Activated T-helper 1 cell treated with Interleukin-2 at 50 U/mL for 16 hours (primary cell): ENCODE results near the gene SLC7A4.

Experiments used
- DNase-seq: peaks from one replicate; pipeline ENCODE4 v3.0.0-alpha.2; 2020; ENCODE audit warnings: low read depth

The SLC7A4 gene

DNA sequence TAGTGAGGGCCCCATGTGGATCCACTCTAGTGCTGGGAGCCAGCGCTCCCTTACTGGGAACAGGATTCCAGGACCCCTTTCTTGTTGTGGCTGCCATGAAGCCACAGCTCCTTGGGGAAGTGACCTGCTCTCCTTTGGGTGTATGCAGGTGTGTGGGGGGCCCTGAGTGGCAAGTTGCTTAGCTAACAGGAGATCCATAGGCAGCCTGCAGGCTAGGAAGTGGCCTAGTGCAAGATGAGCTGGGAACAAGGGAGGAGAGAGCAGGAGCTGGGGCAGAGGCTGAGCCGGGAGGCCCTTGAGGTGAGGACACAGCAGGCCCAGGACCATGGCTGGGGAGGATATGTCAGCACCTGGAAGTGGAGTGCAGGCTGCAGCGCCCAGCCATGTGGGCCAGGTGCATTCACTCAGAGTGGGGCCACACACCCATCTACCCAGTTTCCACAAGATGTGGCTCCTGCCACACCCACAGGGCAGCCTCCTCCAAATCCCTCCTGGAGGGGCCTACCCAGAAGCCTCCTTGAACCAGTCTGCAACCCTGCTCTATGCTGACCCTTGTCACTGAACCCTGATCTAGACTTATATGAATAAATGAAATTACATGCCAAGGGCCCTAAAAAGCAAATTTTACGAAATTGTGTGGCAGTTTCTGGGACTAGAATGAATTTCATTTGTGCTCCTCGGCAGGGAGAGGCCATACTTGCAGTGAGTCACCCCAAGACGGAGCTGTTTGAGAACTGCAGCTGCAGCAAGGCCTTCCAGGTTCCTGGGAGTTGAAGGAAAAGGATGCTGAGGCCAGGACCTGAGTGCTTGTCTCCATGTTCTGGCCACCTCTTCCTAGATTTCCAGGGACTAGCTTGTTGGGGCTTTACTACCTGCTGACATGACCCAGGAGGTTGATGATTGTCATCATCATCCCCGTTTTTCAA is 33.7 kb downstream of the SLC7A4 start:
- no peak for DNase-seq

DNA sequence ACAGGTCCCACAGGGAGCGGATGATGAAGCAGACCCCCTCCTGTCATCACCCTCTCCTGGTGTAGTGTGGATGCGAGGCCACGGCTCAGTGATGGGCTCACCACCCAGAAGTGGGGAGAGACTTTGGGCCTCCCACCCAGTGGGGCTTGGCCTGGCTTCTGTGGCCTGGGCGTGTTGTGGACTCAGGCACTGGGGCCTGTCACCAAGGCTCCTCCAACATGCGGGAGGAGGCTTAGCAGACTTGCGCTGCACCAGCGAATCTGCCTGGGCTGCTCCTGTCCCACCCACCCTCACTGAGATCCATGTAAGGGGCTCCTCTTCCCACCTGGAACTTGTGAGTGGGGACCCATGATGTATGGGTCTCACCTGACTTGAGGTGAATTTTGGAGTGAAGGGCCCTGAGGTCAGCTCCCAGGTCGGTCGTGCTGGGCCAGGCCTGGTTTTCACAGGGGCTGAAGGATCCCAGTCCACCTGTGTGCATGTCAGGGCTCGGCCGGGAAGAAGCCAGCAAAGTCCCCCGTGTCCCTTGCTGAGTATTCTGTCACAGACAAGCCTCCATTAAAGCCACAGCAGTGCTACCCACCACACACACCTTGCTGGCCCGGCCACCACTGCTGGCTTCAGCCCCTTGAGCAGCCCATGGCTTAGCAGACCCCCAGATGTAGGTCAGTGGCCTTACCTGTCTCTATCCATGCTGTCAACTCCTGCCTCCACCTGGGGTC is 34.7 kb downstream of the SLC7A4 start:
- no peak for DNase-seq

DNA sequence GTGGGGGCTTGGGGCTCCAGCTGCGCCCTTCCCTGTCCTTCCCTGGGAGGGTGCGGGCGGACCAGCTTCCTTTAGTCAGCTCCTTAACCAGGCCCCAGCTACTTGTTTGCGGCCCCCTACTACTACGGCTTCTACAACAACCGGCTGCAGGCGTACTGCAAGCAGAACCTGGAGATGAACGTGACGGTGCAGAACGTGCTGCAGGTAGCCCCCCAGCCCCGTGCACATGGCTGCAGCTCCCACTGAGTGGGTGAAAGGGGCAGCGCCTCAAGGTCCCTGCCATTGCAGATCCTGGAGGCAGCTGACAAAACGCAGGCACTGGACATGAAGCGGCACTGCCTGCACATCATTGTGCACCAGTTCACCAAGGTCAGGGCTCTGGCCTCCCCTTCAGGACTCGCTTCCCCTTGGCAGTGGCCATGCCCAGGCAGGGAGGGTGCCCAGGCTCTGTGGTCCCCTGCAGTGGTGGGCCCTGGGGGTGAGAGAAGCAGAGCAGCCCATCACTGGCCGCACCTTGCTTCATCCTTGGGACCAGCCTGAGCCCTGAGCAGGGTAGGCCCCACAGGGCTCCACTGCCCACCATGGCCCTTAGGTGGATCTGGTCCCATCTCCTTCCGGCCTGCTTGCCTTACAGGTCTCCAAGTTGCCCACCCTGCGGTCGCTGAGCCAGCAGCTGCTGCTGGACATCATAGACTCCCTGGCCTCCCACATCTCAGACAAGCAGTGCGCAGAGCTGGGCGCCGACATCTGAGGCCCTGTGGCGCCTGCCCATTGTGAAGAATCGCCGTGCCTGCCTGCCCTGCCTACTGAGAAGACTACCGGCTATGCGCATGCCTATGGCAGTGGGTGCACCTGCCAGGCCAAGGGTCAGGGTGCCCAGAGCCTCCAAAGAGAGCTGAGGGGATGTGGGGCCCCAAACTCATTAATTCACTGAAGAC is 35.5 kb downstream of the SLC7A4 start:
- no peak for DNase-seq

DNA sequence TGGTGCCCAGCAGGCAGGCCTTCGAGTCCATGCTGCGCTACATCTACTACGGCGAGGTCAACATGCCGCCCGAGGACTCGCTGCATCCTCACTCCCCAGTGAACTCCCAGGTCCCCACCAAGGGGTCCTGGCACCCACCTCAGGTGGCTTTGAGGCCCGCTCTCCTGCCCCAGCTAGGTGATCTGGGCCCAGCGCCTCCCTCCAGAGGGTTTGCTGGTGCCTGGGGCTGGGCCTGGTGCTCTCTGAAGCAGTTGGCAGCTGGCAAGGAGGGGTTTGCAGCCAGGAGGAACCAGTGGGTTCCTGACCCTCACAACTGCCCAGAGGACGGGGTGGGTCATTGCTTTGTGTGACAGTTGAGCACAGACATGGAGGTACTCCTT is 36.3 kb downstream of the SLC7A4 start:
- DNase-seq = no peak

- DNase-seq = no peak
Measured at GRCh38 chr22:20995329-20996030, 36.9 kb downstream of the SLC7A4 start.

DNA sequence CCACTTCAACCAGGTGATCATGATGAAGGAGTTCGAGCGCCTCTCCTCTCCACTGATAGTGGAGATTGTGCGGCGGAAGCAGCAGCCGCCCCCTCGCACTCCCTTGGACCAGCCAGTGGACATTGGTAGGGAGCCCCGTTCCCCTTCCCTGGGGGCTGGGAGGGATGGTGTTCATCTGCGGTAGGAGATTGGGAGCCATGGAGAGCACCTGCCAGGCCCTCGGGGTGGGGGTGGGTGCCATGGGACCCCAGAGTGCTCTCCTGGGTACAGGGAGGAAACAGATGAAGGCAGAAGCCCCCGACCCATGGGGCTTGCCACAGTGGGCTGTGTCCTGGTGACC is 37.5 kb downstream of the SLC7A4 start:
- no peak for DNase-seq

DNA sequence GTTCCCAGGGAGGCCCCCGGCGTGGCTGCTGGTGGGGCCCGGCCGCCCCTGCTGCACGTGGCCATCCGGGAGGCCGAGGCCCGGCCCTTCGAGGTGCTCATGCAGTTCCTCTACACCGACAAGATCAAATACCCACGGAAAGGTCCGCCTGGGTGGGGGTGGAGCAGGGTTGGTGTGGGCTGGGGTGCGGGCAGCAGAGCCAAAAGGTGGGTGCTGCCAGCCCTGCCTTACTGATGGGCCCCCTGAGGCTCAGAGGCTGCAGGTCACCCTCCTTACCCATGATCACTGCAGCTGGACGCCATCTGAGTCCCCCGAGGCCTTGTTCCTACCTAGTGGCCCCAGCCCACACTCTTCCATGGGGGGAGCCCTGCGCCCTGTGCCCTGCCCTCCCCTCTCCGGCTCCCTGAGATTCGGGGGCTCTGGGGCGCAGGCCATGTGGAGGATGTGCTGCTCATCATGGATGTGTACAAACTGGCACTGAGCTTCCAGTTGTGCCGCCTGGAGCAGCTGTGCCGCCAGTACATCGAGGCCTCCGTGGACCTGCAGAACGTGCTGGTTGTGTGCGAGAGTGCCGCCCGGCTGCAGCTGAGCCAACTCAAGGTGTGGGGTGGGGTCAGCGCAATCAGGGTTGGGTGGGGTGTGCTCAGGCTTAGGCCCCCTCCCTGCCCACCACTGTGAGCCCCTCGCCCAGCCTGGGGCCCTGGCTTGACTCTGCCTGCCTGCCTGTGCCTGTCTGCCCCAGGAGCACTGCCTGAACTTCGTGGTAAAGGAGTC is 38.0 kb downstream of the SLC7A4 start:
- DNase-seq = no peak

- DNase-seq = no peak
Measured at GRCh38 chr22:20993304-20994127, 38.8 kb downstream of the SLC7A4 start.

GRCh38 chr22:20992456-20993303 is 39.7 kb downstream of the SLC7A4 start:
- no peak for DNase-seq

- no peak for DNase-seq
Measured at GRCh38 chr22:20992056-20992442, 40.3 kb downstream of the SLC7A4 start.

DNA sequence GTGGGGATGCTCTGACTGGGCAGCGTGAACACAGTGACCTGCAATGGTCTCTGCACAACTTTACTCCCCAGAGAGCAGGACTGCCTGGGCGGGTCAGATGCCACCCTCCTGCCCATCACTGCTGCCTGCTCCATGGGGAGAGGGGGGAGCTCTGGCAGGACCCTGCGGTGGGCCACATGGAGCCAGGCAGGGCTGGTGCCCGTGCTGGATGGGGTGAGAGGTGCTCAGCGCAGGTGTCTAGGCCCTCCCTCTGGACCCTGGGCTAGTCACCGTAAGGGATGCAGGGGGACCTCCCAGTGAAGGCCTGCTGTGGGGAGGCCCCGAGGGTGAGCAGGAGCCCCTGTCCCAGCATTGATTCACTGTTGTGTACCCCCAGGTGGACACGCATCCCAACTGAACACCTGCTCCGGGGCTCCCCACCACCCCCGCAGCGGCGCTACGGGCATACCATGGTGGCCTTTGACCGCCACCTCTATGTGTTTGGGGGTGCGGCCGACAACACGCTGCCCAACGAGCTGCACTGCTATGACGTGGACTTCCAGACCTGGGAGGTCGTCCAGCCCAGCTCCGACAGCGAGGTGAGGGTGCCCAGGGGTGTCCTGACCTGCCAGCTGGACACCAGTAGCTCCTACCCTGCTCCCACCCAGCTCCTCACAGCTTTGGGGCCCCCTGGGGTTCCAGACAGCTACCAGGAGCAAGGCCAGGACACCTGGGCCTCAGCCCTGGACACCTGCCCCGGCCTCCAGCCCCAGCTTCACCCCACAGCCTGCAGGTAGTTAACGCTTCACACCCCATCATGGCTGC is 40.9 kb downstream of the SLC7A4 start:
- DNase-seq = no peak

DNA sequence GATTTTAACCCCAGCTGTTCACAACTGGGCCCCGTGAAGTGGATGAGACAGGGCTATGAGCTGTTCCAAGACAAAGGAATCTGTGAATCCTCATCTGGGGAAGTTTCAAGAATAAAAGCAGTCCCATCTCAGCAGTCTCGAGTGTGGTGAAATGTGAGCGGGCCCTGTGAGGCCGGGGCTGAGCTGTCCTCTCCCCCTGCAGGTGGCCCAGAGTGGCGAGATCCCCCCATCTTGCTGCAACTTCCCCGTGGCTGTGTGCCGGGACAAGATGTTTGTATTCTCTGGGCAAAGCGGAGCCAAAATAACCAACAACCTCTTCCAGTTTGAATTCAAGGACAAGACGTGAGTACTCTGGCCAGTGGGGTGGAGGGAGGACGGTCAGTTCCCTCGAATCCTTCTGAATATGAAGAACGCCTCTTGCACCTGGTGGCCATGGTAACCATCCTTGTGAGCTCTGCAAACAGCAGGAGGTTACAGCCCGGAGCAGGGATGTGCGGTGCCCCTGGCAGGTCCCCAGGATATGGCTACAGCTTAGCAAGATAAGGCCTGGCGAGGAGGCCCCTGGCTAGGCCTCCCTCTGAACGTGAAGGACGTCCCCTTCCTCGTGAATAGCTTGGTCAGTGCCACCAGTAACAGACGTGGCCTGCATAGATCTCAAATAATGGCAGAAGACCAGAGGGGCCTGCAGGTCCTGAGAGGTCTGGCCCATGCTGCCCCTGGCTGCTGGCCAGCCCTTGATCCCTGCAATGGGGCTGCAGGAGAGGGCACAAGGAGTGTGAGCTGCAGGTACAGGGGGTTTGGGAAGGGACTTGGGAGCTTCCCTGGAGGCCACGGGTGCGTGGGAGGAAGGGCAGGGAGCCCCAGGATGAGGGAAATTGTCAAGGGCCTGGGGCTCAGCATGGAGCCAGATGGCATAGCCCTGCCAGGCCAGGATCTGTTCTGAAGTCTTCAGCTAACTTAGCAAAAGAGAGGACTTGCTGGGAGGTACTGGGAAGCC is 41.9 kb downstream of the SLC7A4 start:
- no peak for DNase-seq

- no peak for DNase-seq
Measured at GRCh38 chr22:20989323-20990138, 42.8 kb downstream of the SLC7A4 start.

GRCh38 chr22:20988573-20989322 is 43.6 kb downstream of the SLC7A4 start:
- no peak for DNase-seq

- no peak for DNase-seq
Measured at GRCh38 chr22:20987375-20987774, 45.0 kb downstream of the SLC7A4 start.
